OCI-LY1 (cell line): ENCODE results near the gene GIPC3.

Experiments used
- EZH2 ChIP-seq: fragments of 200-600 bp; sonication (generic), shearing (Covaris generic); IDR thresholded peaks from 2 replicates; pipeline ENCODE4 v1.8.0; 2017; ENCODE audit warnings: borderline replicate concordance, mixed run types, mild to moderate bottlenecking, antibody characterized with exemption, low read length, moderate library complexity, mixed read lengths
- TF ChIP-seq, protein P1 (sequence below): fragments of 200-600 bp; sonication (generic), shearing (Covaris generic); IDR thresholded peaks from 2 replicates; pipeline ENCODE4 v1.5.1; 2017; ENCODE audit warnings: mild to moderate bottlenecking, antibody characterized with exemption, low read length, moderate library complexity, mixed read lengths

DNA sequence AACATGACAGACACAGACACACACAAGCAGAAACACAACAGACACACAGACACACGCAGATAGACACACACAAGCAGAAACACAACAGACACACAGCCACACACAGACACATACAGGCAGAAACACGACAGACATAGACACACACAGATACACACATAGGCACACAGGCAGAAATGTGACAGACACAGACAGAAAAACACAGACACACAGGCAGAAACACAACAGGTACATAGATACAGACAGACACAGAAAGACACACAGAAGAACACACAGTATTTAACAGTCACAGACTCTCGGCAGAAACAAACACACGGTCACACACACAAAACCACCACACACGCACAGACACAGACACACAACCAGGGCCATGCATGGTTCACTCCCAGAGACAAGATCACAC lies 20.5 kb downstream of the GIPC3 start:
- TF ChIP-seq EZH2, result no peak
- TF ChIP-seq, protein P1, sequence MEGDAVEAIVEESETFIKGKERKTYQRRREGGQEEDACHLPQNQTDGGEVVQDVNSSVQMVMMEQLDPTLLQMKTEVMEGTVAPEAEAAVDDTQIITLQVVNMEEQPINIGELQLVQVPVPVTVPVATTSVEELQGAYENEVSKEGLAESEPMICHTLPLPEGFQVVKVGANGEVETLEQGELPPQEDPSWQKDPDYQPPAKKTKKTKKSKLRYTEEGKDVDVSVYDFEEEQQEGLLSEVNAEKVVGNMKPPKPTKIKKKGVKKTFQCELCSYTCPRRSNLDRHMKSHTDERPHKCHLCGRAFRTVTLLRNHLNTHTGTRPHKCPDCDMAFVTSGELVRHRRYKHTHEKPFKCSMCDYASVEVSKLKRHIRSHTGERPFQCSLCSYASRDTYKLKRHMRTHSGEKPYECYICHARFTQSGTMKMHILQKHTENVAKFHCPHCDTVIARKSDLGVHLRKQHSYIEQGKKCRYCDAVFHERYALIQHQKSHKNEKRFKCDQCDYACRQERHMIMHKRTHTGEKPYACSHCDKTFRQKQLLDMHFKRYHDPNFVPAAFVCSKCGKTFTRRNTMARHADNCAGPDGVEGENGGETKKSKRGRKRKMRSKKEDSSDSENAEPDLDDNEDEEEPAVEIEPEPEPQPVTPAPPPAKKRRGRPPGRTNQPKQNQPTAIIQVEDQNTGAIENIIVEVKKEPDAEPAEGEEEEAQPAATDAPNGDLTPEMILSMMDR, result no peak
